Uterus (tissue), 2 donors: ENCODE data around the gene HES7.

ENCODE experiments used
- POLR2A ChIP-seq, 2 donors: fragments of 450-650 bp; IDR thresholded peaks; one replicate each; pipeline ENCODE4 v1.6.1; 2016; ENCODE audit warnings: antibody characterized with exemption in 2 of 2, mild to moderate bottlenecking in 1 of 2, moderate library complexity in 1 of 2
- TF ChIP-seq, protein P1 (sequence below), 4 experiments: fragments of 200-600 bp in 2 of 4; fragments of 450-650 bp in 2 of 4; sonication (generic) in 2 of 4; IDR thresholded peaks; one replicate each; pipeline ENCODE4 v1.5.1; 2016 to 2019; ENCODE audit warnings: antibody characterized with exemption in 4 of 4, mild to moderate bottlenecking in 2 of 4, moderate library complexity in 1 of 4

DNA sequence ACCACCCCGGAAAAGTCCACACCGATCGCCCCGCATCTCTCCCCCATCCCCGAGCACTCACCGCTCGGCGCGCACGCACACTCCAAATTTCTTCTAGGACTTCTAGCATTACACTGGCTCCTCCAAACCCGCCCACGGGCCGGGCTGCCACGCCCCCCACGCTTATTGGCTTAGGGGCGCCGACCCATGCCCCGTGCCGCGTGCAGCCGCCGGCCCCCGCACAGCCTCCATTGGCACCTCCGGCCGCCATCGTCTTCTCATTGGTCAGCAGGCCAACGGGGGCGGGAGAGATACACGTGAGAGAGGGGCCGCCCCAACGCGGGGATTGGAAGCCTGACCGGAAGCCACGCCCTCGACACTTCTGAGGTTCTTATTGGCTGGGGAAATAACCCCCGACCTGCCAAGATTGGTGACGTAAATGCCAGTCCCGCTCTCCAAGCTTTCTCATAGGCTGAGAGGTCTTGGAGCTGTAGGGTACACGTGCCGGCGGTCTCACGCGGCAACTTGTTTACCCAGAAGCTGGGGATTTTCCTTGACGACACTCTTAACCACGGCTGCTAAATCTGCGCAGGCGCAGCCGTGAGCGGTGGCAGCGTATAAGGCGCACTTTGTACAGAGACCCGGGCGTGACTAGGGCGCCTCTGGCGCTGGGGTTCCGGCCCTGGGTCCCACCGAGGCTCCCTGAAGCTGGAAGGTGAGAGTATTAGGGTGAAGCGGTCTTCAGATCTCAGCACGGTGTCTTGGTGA, 32.5 kb upstream of the HES7 start:
- TF ChIP-seq, protein P1, sequence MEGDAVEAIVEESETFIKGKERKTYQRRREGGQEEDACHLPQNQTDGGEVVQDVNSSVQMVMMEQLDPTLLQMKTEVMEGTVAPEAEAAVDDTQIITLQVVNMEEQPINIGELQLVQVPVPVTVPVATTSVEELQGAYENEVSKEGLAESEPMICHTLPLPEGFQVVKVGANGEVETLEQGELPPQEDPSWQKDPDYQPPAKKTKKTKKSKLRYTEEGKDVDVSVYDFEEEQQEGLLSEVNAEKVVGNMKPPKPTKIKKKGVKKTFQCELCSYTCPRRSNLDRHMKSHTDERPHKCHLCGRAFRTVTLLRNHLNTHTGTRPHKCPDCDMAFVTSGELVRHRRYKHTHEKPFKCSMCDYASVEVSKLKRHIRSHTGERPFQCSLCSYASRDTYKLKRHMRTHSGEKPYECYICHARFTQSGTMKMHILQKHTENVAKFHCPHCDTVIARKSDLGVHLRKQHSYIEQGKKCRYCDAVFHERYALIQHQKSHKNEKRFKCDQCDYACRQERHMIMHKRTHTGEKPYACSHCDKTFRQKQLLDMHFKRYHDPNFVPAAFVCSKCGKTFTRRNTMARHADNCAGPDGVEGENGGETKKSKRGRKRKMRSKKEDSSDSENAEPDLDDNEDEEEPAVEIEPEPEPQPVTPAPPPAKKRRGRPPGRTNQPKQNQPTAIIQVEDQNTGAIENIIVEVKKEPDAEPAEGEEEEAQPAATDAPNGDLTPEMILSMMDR (IDR thresholded peaks at IDR 0.05) = peak in 2 of 4 experiments; percentile 20 to 45
- TF ChIP-seq POLR2A (IDR thresholded peaks at IDR 0.05) = peak; percentile 99 to 100
